Common myeloid progenitor, CD34-positive (primary cell): ENCODE measurements around the gene ZBTB25.

Source experiments
- CTCF ChIA-PET: fragments of 350-600 bp; sonication (Branson Sonifier 250); formaldehyde crosslinking; loops from one replicate; lab custom pipeline; 2021; ENCODE audit warnings: antibody characterized with exemption; lab: Charles Lee
- POLR2A ChIA-PET: fragments of 350-600 bp; sonication (Branson Sonifier 250); formaldehyde crosslinking; loops from one replicate; lab custom pipeline; 2021; ENCODE audit warnings: antibody characterized with exemption; lab: Charles Lee
- DNase-seq, 3 donors: peaks; one replicate each; pipeline versions ENCODE4 v3.0.0 to v3.0.0-alpha.2; 2013
- H3K27ac ChIP-seq, 2 experiments: 1 replicate in 1 of 2; 2 replicates in 1 of 2; pipeline ENCODE4 v1.7.0; 2013; ENCODE audit warnings: inconsistent platforms in 2 of 2, low read length in 2 of 2, mild to moderate bottlenecking in 2 of 2, low read depth in 1 of 2, moderate library complexity in 1 of 2; ENCODE audit not compliant: severe bottlenecking in 2 of 2, insufficient read depth in 1 of 2, poor library complexity in 1 of 2
- H3K27me3 ChIP-seq, 5 experiments: replicated peaks in 2 of 5; 1 replicate in 3 of 5; 2 replicates in 2 of 5; pipeline versions ENCODE4 v1.6.1 to v1.7.0; 2013; ENCODE audit warnings: low read length in 4 of 5, mild to moderate bottlenecking in 2 of 5, moderate library complexity in 2 of 5, inconsistent platforms in 1 of 5; ENCODE audit not compliant: insufficient read depth in 5 of 5, control insufficient read depth in 4 of 5
- H3K36me3 ChIP-seq, 4 experiments: 1 replicate in 2 of 4; 2 replicates in 2 of 4; pipeline versions ENCODE4 v1.6.1 to v1.7.0; 2013; ENCODE audit warnings: low read length in 3 of 4, control low read depth in 1 of 4, mild to moderate bottlenecking in 1 of 4; ENCODE audit not compliant: control insufficient read depth in 4 of 4, insufficient read depth in 4 of 4
- H3K4me1 ChIP-seq, 4 experiments: 1 replicate in 3 of 4; 2 replicates in 1 of 4; pipeline versions ENCODE4 v1.6.1 to v1.7.1; 2013; ENCODE audit warnings: low read length in 3 of 4, mild to moderate bottlenecking in 3 of 4, control low read depth in 1 of 4, inconsistent platforms in 1 of 4, moderate library complexity in 1 of 4; ENCODE audit not compliant: control insufficient read depth in 4 of 4, insufficient read depth in 4 of 4; ENCODE audit errors: control extremely low read depth in 1 of 4
- H3K4me3 ChIP-seq, 7 experiments: 1 replicate in 4 of 7; 2 replicates in 3 of 7; pipeline versions ENCODE4 v1.5.1 to v1.7.0; 2013; ENCODE audit warnings: mild to moderate bottlenecking in 7 of 7, low read length in 6 of 7, moderate library complexity in 6 of 7, inconsistent platforms in 2 of 7, low read depth in 2 of 7, control low read depth in 1 of 7; ENCODE audit not compliant: insufficient read depth in 4 of 7, control insufficient read depth in 1 of 7; ENCODE audit errors: extremely low read depth in 1 of 7
- H3K9me3 ChIP-seq, 5 experiments: 1 replicate in 4 of 5; 2 replicates in 1 of 5; pipeline versions ENCODE4 v1.6.1 to v1.7.1; 2013; ENCODE audit warnings: low read length in 4 of 5, mild to moderate bottlenecking in 2 of 5, inconsistent platforms in 1 of 5, low read depth in 1 of 5, moderate library complexity in 1 of 5; ENCODE audit not compliant: control insufficient read depth in 4 of 5, insufficient read depth in 2 of 5; ENCODE audit errors: control extremely low read depth in 1 of 5
- WGBS: methylation state at CpG from one replicate; pipeline ENCODE4 v1.1.5; 2013; ENCODE audit not compliant: insufficient coverage; 5-methylcytosine and 5-hydroxymethylcytosine counted together

ZBTB25 gene

DNA sequence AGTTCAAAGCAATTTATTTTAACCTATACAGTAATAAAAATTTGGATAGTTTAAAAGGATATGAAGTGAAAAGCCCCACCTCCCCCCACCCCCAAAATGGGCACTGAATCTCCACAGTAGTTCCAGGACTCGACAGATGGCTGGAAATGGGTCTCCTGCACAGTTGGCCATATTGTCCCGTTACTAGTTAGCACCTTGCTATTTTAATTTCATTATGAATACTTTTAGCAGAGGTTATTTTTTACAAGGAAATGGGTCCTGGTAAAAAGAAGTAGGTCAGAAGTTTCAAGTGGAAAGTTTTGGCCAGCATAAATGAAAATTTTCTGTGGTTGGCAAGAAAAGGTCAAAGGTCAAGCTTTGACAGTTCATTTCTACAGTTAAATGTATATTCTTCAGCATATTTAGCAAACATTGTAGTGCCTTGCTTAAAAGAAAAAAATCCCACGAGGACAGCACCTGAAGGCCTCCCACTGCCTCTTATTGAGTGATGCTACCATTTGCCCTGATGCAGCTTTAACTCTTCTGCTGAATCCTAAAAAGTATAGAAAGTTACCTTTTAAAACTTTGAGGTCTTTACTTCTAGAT lies 87.2 kb downstream of the ZBTB25 start:
- no peak overlapping the region for H3K4me3 ChIP-seq
- no peak overlapping the region for H3K27ac ChIP-seq
- ChIA-PET POLR2A (interaction anchor here (0.9 kb wide), 1 partner anchor 13 kb away, joined by 3 read pairs; no protein-coding TSS in a partner anchor), CTCF (interaction anchor here (1.0 kb wide), 1 partner anchor 14 kb away, joined by 3 read pairs; no protein-coding TSS in a partner anchor)
- H3K27me3 ChIP-seq, result no peaks in the 10 kb centered on the region
- 100% methylated on average over 1 of the region's 3 CpGs for WGBS
- H3K9me3 ChIP-seq, result no peaks in the 10 kb centered on the region
- H3K4me1 ChIP-seq, result no peaks in the 10 kb centered on the region
- no peak for DNase-seq
- peaks cover 32 to 77% (median 65%) of the 10 kb centered on the region in 4 experiments for H3K36me3 ChIP-seq

DNA sequence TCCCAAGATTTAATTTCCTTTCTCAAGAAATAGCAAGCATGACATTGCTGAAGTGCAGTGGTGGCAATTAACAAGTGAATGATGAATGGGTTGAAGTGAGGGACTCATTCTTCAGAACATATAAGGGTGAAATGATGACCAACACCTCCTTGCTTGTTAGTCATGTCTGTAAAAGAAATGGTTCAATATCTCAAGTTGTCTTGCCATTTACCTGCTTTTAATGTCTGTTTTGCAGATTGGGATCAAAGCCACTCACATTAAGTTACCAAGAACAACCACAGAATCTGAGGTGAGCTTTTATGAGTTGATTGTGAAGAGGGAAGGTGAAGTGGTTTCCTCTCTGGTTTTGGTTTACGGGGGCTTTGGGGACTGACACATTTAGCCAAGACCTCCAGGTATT lies 91.4 kb downstream of the ZBTB25 start:
- H3K36me3 ChIP-seq, result peaks cover 19 to 58% (median 32%) of the 10 kb centered on the region in 4 experiments
- DNase-seq, result no peak
- no peak overlapping the region for H3K27ac ChIP-seq
- no peaks in the 10 kb centered on the region for H3K9me3 ChIP-seq
- POLR2A ChIA-PET, result no interaction called here
- H3K4me1 ChIP-seq, result peaks cover 0 to 14% (median 1%) of the 10 kb centered on the region in 4 experiments
- H3K4me3 ChIP-seq, result no peak overlapping the region
- 100% methylated on average over 1 of the region's 1 CpG for WGBS
- CTCF ChIA-PET, result interaction anchor here (0.7 to 1.8 kb wide), 2 partner anchors 18 to 25 kb away, joined by 4 to 9 read pairs; no protein-coding TSS in a partner anchor
- H3K27me3 ChIP-seq, result no peaks in the 10 kb centered on the region

DNA sequence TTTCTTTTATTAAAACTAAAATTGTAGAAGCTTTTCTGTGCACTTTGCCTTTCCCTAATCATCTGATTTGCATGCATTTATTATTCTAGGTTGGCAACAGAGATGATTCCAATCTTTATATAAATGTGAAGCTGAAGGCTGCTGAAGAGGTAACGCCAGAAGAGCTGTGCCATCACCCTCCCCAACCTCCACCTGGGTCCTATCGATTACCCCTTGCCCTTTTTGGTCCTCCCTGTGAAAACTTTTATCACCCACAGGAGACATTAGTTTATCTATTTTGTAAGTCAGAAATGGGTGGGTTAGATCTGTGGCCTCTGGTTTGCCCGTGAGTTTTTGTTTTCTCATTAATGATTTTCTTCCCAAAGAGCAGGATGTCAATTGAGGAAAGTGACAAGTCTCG lies 92.6 kb downstream of the ZBTB25 start:
- no peak for DNase-seq
- CTCF ChIA-PET, result interaction anchor here (0.6 to 1.0 kb wide), 2 partner anchors 9 to 10 kb away, joined by 3 read pairs; no protein-coding TSS in a partner anchor
- H3K27me3 ChIP-seq, result no peaks in the 10 kb centered on the region
- H3K36me3 ChIP-seq, result peaks cover 12 to 50% (median 25%) of the 10 kb centered on the region in 4 experiments
- POLR2A ChIA-PET, result no interaction called here
- H3K4me1 ChIP-seq, result peaks cover 0 to 14% (median 1%) of the 10 kb centered on the region in 4 experiments
- no peak overlapping the region for H3K27ac ChIP-seq
- H3K9me3 ChIP-seq, result no peaks in the 10 kb centered on the region
- H3K4me3 ChIP-seq, result no peak overlapping the region
- 100% methylated on average over 2 of the region's 4 CpGs for WGBS

DNA sequence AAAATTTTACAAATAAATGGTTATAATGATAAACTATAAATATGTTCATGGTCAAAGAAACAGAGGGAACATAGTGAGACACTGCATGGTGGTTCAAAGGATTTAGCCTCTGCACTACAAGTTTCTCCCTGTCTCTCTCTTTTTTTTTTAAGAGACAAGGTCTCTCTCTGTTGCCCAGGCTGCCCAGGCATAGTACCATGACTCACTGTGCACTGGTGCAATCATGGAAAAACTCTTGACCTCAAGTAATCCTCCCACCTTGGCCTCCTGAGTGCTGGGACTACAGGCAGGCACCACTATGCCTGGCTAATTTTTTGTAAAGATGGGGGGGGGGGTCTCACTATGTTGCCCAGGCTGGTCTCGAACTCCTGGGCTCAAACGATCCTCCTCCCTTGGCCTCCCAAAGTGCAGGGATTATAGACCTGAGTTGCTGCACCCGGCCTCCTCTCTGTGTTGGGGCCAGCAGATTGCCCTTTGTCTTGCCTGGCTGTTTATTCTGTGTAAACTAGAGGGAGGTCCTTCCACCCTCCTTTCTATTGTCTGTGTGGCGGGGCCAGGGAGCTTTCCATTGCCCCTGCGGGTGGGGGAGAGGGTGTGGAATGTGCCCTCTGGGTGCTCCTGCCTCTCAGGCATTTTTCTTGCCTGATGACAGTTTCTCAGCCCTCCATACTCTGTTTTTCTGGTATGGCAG lies 93.4 kb downstream of the ZBTB25 start:
- peaks cover 0 to 14% (median 1%) of the 10 kb centered on the region in 4 experiments for H3K4me1 ChIP-seq
- no peak for DNase-seq
- peaks cover 6 to 48% (median 21%) of the 10 kb centered on the region in 4 experiments for H3K36me3 ChIP-seq
- ChIA-PET CTCF (interaction anchor here (0.6 to 1.0 kb wide), 3 partner anchors 8 to 10 kb away, joined by 3 read pairs; no protein-coding TSS in a partner anchor), POLR2A (no interaction called here)
- 100% methylated on average over 4 of the region's 5 CpGs for WGBS
- no peak overlapping the region for H3K27ac ChIP-seq
- H3K9me3 ChIP-seq, result no peaks in the 10 kb centered on the region
- no peak overlapping the region for H3K4me3 ChIP-seq
- no peaks in the 10 kb centered on the region for H3K27me3 ChIP-seq

DNA sequence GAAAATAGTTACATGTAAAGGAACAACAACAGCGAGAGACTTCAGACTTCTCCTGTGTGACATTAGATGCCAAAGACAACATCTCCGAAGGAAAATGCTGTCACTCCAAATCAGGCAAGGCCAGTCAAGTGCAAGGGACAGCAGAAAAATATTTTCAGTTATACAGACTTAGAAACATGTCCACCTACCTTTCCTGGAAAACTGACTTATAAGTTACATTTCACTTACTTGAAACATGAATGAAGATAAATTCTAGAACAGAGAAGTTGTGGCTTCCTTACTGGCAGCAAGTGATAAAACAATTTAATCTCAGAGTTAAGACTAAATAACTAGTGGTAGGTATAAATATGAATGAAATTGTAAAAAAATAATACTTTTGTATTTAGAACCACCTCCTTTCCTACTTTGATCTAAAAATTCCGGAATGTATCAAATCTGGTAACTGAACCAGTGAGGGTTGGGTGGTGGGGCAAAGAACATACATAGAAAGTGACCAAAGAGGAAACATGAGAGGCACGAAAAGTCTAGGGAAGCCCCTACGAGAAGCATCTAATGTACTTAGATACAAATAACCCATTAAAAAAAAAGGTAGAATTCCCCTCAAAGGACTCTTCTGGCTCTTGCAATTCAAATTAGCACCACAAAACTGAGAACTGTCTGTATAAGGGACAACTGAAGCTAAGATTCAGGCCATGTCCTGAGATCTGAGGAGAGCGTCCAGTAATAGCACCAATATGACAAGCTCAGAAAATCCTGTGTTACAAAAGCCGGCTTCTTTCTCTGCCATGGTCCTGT lies 94.3 kb downstream of the ZBTB25 start:
- peak overlapping the region in 1 of 2 experiments; percentile 19 for H3K27ac ChIP-seq
- CTCF ChIA-PET, result interaction anchor here (0.9 kb wide), 1 partner anchor 10 kb away, joined by 3 read pairs; no protein-coding TSS in a partner anchor

DNA sequence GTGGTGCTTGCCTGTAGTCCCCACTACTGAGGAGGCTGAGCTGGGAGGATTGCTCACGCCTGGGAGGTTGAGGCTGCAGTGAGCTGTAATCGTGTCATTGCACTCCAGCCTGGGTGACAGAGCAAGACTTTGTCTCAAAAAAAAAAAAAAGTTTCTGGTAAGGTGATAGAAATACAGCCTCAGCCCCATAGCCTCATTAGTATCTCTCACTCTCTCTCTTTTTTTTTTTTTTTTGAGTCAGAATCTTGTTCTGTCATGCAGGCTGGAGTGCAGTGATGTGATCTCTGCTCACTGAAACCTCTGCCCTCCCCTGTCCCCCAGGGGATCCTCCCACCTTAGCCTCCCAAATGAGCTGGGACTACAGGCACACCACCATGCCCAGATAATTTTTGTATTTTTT lies 96.3 kb downstream of the ZBTB25 start:
- no peaks in the 10 kb centered on the region for H3K9me3 ChIP-seq
- H3K4me1 ChIP-seq, result peaks cover 0 to 14% (median 1%) of the 10 kb centered on the region in 4 experiments
- H3K27ac ChIP-seq, result no peak overlapping the region
- no peak for DNase-seq
- POLR2A ChIA-PET, result no interaction called here
- CTCF ChIA-PET, result interaction anchor here (0.9 to 1.6 kb wide), 4 partner anchors 8 to 23 kb away, joined by 3 to 5 read pairs (median 4); no protein-coding TSS in a partner anchor
- 100% methylated on average over 1 of the region's 2 CpGs for WGBS
- H3K4me3 ChIP-seq, result no peak overlapping the region
- peaks cover 4 to 51% (median 14%) of the 10 kb centered on the region in 4 experiments for H3K36me3 ChIP-seq
- no peaks in the 10 kb centered on the region for H3K27me3 ChIP-seq

More for the DNA sequence above, 94.3 kb downstream of the ZBTB25 start:
- Histone ChIP-seq H3K4me3 (peak overlapping the region in 1 of 7 experiments; percentile 42), H3K36me3 (peaks cover 8 to 51% (median 18%) of the 10 kb centered on the region in 4 experiments), H3K4me1 (peaks cover 0 to 14% (median 1%) of the 10 kb centered on the region in 4 experiments), H3K9me3 (no peaks in the 10 kb centered on the region), H3K27me3 (no peaks in the 10 kb centered on the region)
- peak in 2 of 3 donors; percentile 22 to 25 for DNase-seq
- POLR2A ChIA-PET, result no interaction called here
- 73% methylated on average over 3 of the region's 7 CpGs for WGBS
